Stimulated activated CD4-positive, alpha-beta T cell treated with anti-CD3 and anti-CD28 coated beads, Interleukin-15, amount 100 ng/mL, for 1 hour (primary cell): ENCODE measurements around the gene VPS72.

Source experiments
- DNase-seq, 2 donors: peaks; one replicate each; pipeline ENCODE4 v3.0.0-alpha.2; 2020; ENCODE audit warnings: low read depth in 1 of 2, low spot score in 1 of 2

VPS72 gene

DNA sequence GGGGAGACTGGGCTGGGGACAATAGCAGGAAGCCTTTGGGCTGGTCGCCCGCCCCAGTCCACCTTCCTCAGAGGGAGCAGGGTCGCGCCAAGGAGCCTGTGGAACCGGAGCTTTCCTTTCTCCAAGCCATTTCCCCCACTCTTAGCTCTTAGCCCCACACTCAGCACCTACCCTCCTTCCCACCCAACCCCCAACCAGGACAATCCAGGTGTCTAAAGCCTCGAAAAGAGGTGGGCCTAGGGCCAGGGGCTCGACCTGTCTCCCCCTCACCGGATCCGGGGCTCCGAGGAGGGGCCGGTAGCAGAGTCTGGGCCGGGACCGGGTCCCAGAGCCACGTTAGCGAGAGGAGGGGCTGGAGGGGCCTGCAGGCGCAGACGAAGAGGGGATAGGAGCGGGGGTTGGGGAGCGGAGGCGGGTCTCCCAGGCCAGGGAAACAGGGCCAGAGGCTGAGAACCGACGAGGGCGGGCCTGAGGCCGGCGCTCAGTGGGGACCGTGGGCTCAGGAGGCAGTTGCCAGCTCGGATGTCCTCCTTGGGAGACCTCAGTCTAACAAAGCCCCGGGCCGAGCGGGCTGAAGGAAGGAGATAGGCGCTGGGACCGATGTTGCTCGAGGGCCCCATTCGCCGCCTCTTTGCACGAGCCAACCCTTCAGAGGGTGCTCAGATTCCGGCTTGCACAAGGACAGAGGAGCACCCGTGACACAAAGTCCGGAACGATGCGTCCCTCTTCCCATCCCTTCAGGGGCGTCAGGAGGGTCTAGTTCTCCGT lies 44.5 kb downstream of the VPS72 start:
- no peak for DNase-seq

DNA sequence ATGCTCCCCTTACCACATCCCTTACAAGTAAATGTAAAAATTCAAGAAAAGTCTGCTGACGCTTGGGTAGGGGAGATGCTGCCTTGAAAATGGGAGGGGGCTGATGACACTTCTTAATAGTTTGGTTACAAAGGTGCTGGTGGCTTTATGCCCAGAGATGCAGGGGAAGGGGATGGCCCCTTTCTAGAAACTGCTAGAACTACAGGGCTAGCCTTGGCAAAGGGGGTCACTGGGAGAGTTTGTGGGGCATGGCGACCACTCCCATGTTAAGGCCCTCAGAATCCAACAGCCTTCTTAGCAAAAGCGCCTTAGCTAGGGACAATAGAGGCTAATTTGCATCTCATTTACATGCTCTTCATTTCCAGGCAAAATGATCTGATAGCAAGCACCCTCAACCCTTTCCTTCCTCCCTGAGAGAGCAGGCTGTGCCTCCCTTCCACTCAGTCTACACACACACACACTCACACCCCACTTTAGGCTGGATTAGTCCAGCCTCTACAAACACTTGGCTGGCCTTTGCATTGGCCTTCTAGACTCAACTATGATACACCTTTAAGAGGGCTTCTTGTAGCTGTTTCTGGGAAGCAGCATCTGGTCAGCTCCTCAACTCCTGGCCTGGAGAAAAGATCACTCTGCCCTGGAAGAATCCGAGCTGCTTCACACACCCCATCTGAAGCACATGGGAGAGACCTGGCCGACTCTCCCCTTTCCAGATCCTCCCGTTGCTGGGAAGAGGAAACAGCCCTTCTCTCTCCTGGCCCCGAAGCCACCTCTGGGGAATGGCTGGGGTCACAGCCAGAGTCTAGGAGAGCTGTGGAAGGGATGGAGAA lies 45.3 kb downstream of the VPS72 start:
- no peak for DNase-seq

DNA sequence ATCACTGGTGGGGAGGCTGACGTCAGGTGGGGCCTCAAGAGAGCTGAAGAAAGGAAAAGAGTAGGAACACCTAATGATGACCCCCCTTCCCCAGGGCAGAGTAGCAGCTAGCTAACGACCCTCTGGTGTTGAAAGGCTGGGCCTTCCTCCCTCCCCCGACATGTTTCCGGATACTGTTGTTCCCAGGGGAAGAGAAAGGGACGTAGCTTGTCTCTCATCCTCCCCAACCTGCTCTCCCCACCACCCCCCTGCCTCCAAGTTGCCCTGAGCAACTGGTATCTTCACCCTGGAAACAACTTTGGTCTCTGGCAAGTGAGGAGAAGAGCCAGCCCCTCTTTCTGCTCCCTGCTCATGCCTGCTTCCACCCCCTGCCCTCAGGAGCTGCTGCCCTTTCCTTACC lies 46.0 kb downstream of the VPS72 start:
- DNase-seq: no peak

DNA sequence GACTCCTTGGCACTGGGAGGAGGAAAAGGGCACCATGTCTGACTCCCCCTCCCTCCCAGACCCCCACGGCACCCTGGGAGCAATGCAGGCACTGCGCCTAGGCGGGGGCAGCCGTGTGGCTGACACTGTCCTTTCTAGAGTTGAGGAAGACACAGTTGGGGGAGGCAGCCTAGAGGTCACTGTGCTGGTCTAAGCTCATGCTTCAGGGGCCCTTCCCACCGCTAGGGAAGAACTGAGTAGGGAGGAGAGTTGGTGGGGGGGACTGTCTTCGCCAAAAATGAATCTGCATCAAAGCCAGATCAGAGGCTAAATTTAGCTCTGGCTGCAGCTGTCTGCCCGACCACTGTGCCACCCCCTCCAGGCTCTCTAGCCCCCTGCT lies 47.0 kb downstream of the VPS72 start:
- DNase-seq: no peak

DNA sequence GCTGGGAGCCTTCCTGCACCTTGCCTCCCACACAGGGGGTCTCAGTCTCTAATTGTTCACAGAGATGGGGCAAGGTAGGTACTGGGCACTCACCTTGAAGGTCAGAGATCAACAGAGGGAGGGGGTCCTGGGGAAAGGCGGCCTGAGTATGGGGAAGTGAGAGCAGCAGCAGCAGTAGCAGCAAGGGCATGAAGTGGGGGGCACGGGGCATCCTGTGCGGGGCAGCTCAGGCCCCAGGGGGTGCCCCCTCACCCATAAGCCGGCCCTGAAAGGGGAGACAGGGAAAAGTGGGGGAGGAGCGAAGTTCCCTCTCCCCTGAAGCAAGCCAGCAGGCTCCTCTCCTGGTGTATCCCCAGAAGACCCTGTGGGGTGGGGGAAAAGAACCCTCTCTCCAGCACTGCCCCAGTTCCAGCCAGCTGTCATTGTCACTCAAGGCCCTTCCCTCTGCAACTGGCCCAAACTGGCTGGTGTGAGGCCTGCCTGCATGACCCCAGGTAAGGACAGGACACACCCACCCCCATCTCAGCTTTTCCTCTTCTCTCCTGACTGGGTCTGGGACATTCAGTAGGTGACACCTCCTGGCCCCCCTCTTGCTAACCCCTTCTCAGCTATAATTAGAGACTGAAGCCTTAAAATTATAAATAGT lies 47.5 kb downstream of the VPS72 start:
- no peak for DNase-seq

DNA sequence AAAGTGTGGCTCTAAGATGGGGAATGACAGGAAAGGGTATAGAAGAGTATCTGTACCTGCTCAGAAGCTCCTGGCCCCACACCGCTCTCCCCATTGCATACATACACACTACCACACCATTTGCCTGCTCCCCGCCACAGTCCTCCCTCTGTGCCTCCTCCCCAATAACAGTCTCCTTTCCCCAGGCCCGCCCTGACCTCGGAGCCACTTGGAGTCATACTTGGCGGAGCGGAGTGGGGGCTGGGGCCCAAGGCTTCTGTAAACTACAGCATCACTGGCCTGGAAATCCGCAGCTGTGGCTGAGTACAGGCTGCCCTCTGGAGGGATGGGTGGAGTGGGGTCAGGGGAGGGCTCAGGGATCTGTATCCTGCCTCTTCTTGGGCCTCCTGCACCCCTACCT lies 52.2 kb downstream of the VPS72 start:
- no peak for DNase-seq

DNA sequence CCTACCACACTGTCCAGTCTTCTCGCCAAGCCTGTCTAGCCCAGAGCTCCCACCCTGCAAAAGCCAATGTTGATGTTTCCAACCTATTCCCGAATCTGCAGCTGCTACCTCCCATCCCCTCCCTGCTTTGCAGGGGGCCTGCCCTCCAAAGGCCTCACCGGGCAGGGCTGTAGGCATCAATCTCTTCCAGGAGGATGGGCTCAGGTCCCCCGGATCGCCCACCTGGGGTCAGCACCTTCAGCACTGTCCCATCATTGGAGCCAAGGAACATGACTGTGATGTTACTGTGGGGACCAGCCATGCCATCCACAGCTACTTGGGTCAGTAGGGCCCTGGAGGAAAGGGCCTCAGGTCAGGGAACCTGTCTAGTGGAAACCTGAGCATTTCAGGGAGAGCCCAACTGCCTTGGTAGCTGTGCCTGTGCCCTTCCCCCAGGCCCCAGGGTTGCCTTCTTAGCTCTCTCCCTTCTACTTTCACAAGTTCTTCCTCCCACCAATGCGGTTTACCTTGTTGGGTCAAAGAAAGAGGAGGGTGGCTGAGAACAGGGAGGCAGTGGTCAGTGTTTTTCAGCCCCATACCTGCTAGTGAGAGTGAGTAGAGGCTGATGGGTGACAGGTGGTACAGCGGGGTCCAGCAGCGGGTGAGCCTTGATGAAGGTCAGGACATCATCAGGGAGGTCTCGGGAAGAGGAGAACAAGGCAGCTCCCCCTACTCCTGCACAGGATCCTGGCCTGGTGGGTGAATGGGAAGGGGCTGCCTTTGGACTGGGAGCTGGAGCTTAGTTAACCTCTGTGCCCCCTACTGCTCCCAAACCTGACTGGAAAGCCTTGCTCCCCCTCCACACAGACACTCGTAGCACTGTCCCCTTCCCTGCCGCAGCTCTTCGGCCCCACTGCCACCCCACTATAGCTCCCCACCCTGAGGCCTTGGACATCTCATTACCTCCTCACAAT lies 54.3 kb downstream of the VPS72 start:
- DNase-seq: no peak

DNA sequence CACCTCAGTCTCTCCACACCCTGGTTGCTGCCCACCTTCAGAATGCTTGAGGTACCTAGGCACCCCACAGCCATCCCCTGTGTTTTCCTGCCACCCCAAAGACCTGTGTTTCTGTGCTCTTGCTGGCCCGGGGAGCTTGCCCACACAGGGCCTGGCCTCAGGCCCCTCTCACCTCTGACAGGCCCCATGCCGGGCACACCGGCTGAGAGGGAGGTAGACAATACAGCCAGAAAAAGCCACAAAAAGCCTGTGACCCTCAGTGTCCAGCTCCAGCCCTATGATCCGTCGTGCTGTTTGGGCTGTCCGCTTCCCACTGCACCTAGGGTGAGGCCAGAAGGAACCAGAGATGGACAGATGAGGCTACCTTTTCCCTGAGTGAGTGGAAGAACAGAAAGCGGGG lies 55.0 kb downstream of the VPS72 start:
- no peak for DNase-seq

DNA sequence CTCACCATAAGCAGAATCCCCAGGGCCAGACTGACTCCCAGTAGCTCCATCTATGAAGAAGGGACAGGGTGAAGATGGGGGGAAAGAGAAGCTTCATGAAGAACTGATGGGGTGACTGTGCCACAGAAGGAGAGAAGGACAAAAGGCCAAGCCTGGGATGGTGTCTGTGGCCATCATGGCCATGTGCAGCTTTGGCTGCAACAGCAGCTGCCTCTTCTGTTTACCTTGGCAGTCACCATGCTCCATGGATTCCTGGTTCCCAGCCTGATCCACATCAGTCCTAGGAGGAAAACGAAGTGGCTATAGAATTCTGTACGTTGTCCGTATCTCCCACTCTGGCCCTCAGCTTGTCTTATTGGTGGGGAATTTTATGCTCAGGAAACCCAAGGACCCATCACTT lies 55.6 kb downstream of the VPS72 start:
- DNase-seq: no peak

DNA sequence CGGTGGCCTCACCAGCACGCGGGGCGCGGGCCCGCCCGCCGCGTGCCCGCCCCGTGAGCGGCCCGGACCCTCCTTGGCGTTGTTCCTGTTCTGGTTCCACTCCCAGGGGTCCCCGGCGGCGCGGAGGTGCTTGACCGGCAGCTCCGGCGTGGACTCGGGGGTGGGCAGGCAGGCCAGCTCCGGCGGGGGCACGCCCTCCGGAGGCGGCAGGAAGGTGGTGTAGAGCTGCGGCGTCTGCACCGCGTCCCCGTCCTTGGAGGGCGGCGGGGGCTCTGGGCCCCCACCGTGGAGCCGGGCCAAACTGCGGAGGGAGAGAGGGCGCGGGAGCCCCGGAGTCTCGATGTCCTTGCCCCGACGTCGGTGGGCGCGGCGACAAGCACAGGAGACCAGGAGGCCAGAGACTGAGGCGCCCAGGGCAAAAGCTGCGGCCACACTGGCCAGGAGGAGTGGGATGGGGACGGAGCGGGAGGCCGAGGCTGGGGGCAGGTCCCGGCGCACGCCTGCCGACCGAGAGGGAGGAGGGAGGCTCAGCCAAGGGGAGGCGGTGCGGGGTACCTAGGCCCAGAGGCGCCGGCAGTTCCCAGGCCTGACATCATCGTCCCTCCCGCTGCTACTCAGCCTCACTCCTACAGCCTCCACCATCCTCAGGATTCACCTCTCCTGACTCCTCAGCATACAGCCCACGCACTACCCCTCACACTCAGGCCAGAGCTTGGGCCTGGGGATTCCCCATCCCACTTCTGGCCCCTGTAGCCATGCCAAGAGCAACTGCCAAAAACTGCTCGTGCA lies 56.8 kb downstream of the VPS72 start:
- DNase-seq: no peak

DNA sequence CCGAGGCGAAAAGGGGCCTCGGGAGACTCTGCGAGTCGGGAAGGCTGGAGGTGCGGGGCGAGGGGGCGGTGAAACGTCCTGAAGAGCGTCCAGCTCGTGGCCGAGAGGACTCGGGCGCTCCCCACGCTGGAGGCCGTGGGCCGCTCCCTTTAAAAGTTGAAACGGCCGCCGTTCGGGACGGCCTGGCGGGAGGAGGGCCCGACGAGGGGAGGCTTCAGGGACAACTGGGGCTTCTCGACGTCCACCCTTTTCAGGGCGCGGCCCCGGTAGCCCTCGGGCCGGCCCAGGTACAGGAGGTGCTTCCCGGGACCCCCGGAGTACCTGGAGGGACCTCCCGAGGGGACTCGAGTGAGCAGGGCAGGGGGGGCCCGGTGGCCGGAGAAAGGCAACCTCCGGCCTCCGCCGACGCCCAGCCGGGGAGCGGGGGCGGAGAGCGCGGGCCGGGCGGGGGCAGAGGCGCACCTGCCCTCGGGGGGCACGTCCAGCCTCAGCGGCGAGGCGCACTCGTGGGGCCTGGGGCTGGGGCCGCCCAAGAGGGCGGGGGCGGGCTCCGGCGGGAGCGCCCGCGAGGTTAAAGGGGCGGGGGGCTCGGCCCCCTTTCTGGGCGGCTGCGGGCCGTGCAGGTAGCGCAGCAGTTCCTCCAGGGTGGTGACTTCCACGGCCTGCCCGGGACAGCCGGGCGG lies 57.5 kb downstream of the VPS72 start:
- no peak for DNase-seq

DNA sequence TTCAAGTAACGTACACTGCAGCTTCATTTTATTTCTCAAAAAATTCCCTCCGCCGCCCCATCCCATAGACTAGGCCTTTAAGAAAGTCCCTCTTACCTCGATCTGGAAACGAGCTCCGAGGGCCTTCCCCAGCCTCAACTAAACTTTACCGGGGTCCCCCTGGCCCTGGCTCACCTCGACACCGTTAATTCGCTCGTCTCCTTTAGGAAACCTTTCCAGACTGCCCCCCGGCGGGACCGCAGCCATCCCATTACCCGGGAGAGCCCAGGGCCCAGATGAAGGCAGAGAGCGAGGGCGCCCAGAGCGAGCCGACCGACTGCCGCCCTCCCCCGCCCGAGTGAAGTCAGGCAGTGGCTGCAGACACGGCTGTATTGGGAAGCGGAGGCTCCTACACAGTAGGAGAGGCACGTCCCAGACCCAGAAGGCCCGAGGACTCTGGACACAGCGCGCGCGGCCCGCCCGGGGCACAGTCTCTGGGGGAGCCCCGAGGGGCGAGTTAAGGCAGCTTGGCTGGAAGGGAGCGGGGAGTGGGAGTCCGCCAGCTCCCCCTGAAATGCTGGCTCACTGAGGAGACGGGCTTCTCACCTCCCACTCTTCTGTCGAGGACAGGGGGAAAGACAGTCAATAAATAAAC lies 58.2 kb downstream of the VPS72 start:
- DNase-seq: no peak

DNA sequence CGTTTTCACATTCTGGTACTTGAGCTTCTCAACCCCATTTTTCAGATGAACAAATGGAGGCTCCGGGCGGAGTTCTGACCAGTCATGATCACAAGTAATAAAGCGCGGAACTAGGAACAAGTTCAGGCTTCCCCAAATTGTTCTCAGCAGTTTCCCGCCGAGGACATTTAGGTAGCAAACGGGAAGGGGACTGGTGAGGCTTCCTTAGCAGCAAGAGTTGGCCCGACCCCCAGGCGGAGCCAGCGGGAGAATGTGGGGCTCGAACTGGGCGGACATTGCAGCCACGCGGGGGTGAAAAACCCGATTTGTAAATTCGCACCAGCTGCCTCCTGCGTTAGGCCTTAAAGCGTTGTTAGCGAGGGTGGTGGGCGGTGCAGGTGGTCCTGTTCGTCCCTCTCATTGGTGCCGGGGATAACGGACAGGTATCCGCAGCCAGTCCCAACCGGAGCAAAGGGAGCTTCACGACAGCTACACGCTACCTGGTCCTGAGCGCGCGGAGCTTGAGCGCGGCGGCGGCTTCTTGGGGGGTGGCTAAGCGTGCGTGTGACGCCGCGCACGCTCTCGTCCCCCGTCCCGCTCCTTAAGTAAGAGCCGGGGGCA lies 58.9 kb downstream of the VPS72 start:
- DNase-seq: peak; percentile 47 to 68

DNA sequence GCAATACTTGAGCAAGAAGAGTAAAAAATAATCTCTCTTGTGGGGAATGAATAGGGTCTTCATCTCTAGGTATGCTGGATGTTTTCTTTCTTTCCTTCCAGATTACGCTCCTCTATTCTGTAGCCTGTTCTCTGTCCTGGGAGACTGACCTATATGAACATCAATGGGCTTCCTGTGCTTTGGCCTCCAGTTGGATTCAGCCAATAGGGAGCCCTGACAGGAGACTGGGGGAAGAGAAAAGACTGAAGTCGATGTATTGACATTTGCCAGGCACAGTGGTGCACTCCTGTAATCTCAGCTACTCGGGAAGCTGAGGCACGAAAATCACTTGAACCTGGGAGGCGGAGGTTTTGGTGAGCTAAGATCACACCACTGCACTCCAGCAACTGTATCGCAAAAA lies 61.2 kb downstream of the VPS72 start:
- no peak for DNase-seq
